SK-N-SH treated with all-trans-retinoic acid at 6 μM for 48 hours (cell line): Measurements from ENCODE around the gene BMF.
A peak's percentile ranks its signal among the peaks of the same experiment; 100 is the strongest.

Experiments used
- ATAC-seq: fragments of 200-7000 bp; cut with Tn5 transposase; 3 replicates; pipeline ENCODE4 v1.9.1; 2020; ENCODE audit warnings: mild to moderate bottlenecking, moderate library complexity
- ARNTL ChIP-seq: fragments of 450-650 bp; formaldehyde crosslinking; IDR thresholded peaks from 2 replicates; pipeline ENCODE4 v1.5.0; 2020; ENCODE audit warnings: low read depth, mild to moderate bottlenecking, moderate library complexity, borderline replicate concordance
- BACH2 ChIP-seq: fragments of 250-450 bp; sonication (Bioruptor Pico); IDR thresholded peaks from 2 replicates; pipeline ENCODE4 v1.9.0; 2021; ENCODE audit warnings: mild to moderate bottlenecking, borderline replicate concordance
- CSDC2 ChIP-seq: fragments of 250-450 bp; sonication (Bioruptor Pico); IDR thresholded peaks from 2 replicates; pipeline ENCODE4 v1.5.0; 2020; ENCODE audit warnings: mild to moderate bottlenecking, moderate library complexity
- CSRNP3 ChIP-seq: fragments of 250-450 bp; sonication (Bioruptor Pico); IDR thresholded peaks from 2 replicates; pipeline ENCODE4 v1.5.1; 2021; ENCODE audit warnings: mild to moderate bottlenecking, moderate library complexity
- ESRRG ChIP-seq: fragments of 250-450 bp; sonication (Bioruptor Pico); IDR thresholded peaks from 2 replicates; pipeline ENCODE4 v1.6.1; 2021; ENCODE audit warnings: mild to moderate bottlenecking
- GLIS3 ChIP-seq: fragments of 250-450 bp; sonication (Bioruptor Pico); IDR thresholded peaks from 2 replicates; pipeline ENCODE4 v1.5.0; 2020; ENCODE audit warnings: mild to moderate bottlenecking, moderate library complexity
- ISL1 ChIP-seq: fragments of 250-450 bp; sonication (Bioruptor Pico); IDR thresholded peaks from 2 replicates; pipeline ENCODE4 v2.1.2; 2022; ENCODE audit warnings: mild to moderate bottlenecking, moderate library complexity
- OSR1 ChIP-seq: fragments of 250-450 bp; sonication (Bioruptor Pico); IDR thresholded peaks from 2 replicates; pipeline ENCODE4 v1.8.0; 2022; ENCODE audit warnings: moderate library complexity, mild to moderate bottlenecking, inconsistent platforms
- PATZ1 ChIP-seq: fragments of 250-450 bp; sonication (Bioruptor Pico); IDR thresholded peaks from 2 replicates; pipeline ENCODE4 v1.8.0; 2020; ENCODE audit warnings: mild to moderate bottlenecking, moderate library complexity, borderline replicate concordance
- PPARA ChIP-seq: fragments of 250-450 bp; sonication (Bioruptor Pico); IDR thresholded peaks from 2 replicates; pipeline ENCODE4 v1.5.0; 2020; ENCODE audit warnings: mild to moderate bottlenecking, borderline replicate concordance
- RARB ChIP-seq: fragments of 250-450 bp; sonication (Bioruptor Pico); IDR thresholded peaks from 2 replicates; pipeline ENCODE4 v1.8.0; 2021; ENCODE audit warnings: mild to moderate bottlenecking, moderate library complexity
- SNAI2 ChIP-seq: fragments of 250-450 bp; sonication (Bioruptor Pico); IDR thresholded peaks from 2 replicates; pipeline ENCODE4 v1.5.0; 2020; ENCODE audit warnings: mild to moderate bottlenecking, moderate library complexity
- TCF4 ChIP-seq: fragments of 250-450 bp; sonication (Bioruptor Pico); IDR thresholded peaks from 2 replicates; pipeline ENCODE4 v1.8.0; 2021; ENCODE audit warnings: mild to moderate bottlenecking, moderate library complexity, borderline replicate concordance
- TOX ChIP-seq: fragments of 250-450 bp; sonication (Bioruptor Pico); IDR thresholded peaks from 2 replicates; pipeline ENCODE4 v1.8.0; 2021; ENCODE audit warnings: mild to moderate bottlenecking, moderate library complexity, borderline replicate concordance
- TSHZ2 ChIP-seq: fragments of 250-450 bp; sonication (Bioruptor Pico); IDR thresholded peaks from 2 replicates; pipeline ENCODE4 v1.5.0; 2020; ENCODE audit warnings: mild to moderate bottlenecking, moderate library complexity
- ZC3H10 ChIP-seq: fragments of 250-450 bp; sonication (Bioruptor Pico); IDR thresholded peaks from 2 replicates; pipeline ENCODE4 v1.5.1; 2021; ENCODE audit warnings: mild to moderate bottlenecking, moderate library complexity
- ZFP3 ChIP-seq: fragments of 250-450 bp; sonication (Bioruptor Pico); IDR thresholded peaks from 2 replicates; pipeline ENCODE4 v1.5.0; 2020; ENCODE audit warnings: mild to moderate bottlenecking, moderate library complexity
- ZFP30 ChIP-seq: fragments of 450-650 bp; formaldehyde crosslinking; IDR thresholded peaks from 2 replicates; pipeline ENCODE4 v1.5.0; 2022; ENCODE audit warnings: mild to moderate bottlenecking, moderate library complexity
- ZNF565 ChIP-seq: fragments of 450-650 bp; formaldehyde crosslinking; conservative IDR thresholded peaks from 2 replicates; pipeline ENCODE4 v1.5.0; 2020; ENCODE audit warnings: low read depth, mild to moderate bottlenecking, moderate library complexity
- ZNF70 ChIP-seq: fragments of 450-650 bp; formaldehyde crosslinking; IDR thresholded peaks from 2 replicates; pipeline ENCODE4 v1.5.0; 2020; ENCODE audit warnings: mild to moderate bottlenecking, moderate library complexity
- ZNF8 ChIP-seq: fragments of 450-650 bp; formaldehyde crosslinking; IDR thresholded peaks from 2 replicates; pipeline ENCODE4 v1.5.0; 2020; ENCODE audit warnings: mild to moderate bottlenecking, moderate library complexity
- TF ChIP-seq, protein P1 (sequence below): fragments of 250-450 bp; sonication (Bioruptor Pico); IDR thresholded peaks from 2 replicates; pipeline ENCODE4 v1.5.1; 2020; ENCODE audit warnings: low read depth, mild to moderate bottlenecking, moderate library complexity
- TF ChIP-seq, protein P2 (sequence below): fragments of 250-450 bp; sonication (Bioruptor Pico); IDR thresholded peaks from 2 replicates; pipeline ENCODE4 v1.8.0; 2021; ENCODE audit warnings: low read depth, mild to moderate bottlenecking, moderate library complexity, borderline replicate concordance

BMF gene

DNA sequence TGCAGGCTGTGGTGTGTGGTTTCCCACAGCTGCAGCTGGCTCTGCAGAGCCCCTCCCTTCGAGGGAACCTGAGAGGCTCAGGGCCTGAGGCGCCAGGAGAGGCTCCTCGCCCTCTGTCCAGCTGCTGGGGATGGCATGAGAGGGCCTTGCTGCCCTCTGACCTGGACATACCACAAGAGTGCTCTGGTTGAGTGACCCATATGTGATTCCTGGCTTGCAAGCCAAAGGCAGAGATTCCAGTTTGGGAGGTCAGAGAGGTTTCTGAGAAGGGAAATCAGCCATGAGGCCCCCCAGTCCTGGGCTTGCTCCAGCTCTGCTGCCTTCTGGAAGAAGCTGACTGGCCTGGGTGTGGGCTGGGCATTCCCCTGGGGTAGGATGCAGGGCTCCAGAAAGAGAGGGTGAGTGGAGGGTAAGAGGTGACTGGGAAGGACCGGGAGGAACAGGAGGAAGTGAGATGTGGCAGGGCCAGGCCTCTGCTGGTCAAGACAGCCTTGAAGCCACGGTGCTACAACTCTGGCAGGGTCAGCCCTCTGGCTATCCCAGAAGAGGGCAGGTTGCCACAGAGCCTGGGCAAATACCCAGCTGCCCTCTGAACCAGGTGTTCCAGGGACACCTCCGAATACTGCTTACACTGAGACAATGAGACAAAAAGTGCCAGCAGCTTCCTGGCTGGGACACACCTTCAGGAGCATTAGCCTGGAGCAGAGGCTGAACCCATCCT is 53.7 kb downstream of the BMF start:
- peak; percentile 18; the same call in 2 of the 3 replicates for ATAC-seq

DNA sequence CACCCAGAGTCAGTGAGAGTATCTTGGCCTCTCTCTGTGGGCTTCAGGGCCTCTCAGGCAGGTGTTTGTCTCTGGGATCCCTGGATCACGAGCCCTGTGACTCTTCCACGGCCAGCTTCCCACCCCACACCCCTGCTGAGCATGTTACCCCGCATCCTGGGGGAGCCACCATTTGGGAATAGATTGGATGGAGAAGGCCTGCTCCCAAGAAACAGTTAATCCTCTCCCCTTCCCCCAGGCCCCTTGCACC is 54.1 kb downstream of the BMF start:
- TF ChIP-seq GLIS3 (no peak), CSDC2 (CRISPR knock-in tag) (no peak), ISL1 (no peak), ARNTL (CRISPR knock-in tag) (no peak), RARB (no peak), PATZ1 (CRISPR knock-in tag) (no peak), TCF4 (CRISPR knock-in tag) (no peak), ESRRG (CRISPR knock-in tag) (no peak), ZNF8 (CRISPR knock-in tag) (no peak), CSRNP3 (CRISPR knock-in tag) (no peak), ZFP3 (CRISPR knock-in tag) (no peak), ZC3H10 (CRISPR knock-in tag) (no peak), ZFP30 (no peak), TOX (CRISPR knock-in tag) (no peak), SNAI2 (CRISPR knock-in tag) (no peak), OSR1 (no peak), TSHZ2 (no peak), BACH2 (CRISPR knock-in tag) (no peak), ZNF565 (no peak)
- TF ChIP-seq, protein P1, sequence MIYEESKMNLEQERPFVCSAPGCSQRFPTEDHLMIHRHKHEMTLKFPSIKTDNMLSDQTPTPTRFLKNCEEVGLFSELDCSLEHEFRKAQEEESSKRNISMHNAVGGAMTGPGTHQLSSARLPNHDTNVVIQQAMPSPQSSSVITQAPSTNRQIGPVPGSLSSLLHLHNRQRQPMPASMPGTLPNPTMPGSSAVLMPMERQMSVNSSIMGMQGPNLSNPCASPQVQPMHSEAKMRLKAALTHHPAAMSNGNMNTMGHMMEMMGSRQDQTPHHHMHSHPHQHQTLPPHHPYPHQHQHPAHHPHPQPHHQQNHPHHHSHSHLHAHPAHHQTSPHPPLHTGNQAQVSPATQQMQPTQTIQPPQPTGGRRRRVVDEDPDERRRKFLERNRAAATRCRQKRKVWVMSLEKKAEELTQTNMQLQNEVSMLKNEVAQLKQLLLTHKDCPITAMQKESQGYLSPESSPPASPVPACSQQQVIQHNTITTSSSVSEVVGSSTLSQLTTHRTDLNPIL (CRISPR knock-in tag) = no peak
- TF ChIP-seq, all 23 proteins: peak for 0
- ATAC-seq = no peak

More for the DNA sequence above, 53.7 kb downstream of the BMF start:
- no peak for TF ChIP-seq ZFP30
- no peak for TF ChIP-seq ZFP3 (CRISPR knock-in tag)
- TF ChIP-seq ZC3H10 (CRISPR knock-in tag) = no peak
- TF ChIP-seq PPARA = no peak
- no peak for TF ChIP-seq ZNF70 (CRISPR knock-in tag)
- TF ChIP-seq OSR1 = no peak
- TF ChIP-seq ZNF8 (CRISPR knock-in tag) = no peak
- TF ChIP-seq, protein P2, sequence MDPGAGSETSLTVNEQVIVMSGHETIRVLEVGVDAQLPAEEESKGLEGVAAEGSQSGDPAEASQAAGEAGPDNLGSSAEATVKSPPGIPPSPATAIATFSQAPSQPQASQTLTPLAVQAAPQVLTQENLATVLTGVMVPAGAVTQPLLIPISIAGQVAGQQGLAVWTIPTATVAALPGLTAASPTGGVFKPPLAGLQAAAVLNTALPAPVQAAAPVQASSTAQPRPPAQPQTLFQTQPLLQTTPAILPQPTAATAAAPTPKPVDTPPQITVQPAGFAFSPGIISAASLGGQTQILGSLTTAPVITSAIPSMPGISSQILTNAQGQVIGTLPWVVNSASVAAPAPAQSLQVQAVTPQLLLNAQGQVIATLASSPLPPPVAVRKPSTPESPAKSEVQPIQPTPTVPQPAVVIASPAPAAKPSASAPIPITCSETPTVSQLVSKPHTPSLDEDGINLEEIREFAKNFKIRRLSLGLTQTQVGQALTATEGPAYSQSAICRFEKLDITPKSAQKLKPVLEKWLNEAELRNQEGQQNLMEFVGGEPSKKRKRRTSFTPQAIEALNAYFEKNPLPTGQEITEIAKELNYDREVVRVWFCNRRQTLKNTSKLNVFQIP (CRISPR knock-in tag) = no peak
